Karpas-422 (cell line): Measurements from ENCODE around the gene KNG1. TPM values are rescaled to one million over a fixed set of nuclear protein-coding genes. Genes with fewer than 3 reads are reported as not detected.

Experiments used
- DNase-seq: peaks from one replicate; pipeline ENCODE4 v3.0.0-alpha.2; 2015
- H2AFZ ChIP-seq: fragments of 200-600 bp; sonication (generic); 2 replicates; pipeline ENCODE4 v1.6.1; 2014; ENCODE audit warnings: antibody characterized with exemption, low read length, mixed read lengths
- H3K27ac ChIP-seq: fragments of 200-600 bp; sonication (generic); 2 replicates; pipeline ENCODE4 v1.5.1; 2014; ENCODE audit warnings: mild to moderate bottlenecking, low read length, moderate library complexity
- H3K27me3 ChIP-seq: fragments of 200-600 bp; sonication (generic); 2 replicates; pipeline ENCODE4 v1.6.1; 2014; ENCODE audit warnings: low read length, mixed read lengths
- H3K36me3 ChIP-seq: fragments of 200-600 bp; sonication (generic); 2 replicates; pipeline ENCODE4 v1.6.1; 2014; ENCODE audit warnings: low read length, mixed read lengths; ENCODE audit not compliant: insufficient read depth
- H3K4me1 ChIP-seq: fragments of 200-600 bp; sonication (generic); 2 replicates; pipeline ENCODE4 v1.6.1; 2014; ENCODE audit warnings: mild to moderate bottlenecking, low read length, mixed read lengths
- H3K4me2 ChIP-seq: fragments of 200-600 bp; sonication (generic); 2 replicates; pipeline ENCODE4 v1.6.1; 2014; ENCODE audit warnings: low read length, low read depth, mild to moderate bottlenecking; ENCODE audit not compliant: poor library complexity, severe bottlenecking
- H3K4me3 ChIP-seq: fragments of 200-600 bp; sonication (generic); 2 replicates; pipeline ENCODE4 v1.5.1; 2014; ENCODE audit warnings: mild to moderate bottlenecking, antibody characterized with exemption, low read length, mixed read lengths
- H3K79me2 ChIP-seq: fragments of 200-600 bp; sonication (generic); 2 replicates; pipeline ENCODE4 v1.6.1; 2014; ENCODE audit warnings: mild to moderate bottlenecking, low read length, mixed read lengths
- H3K9ac ChIP-seq: fragments of 200-600 bp; sonication (generic); 2 replicates; pipeline ENCODE4 v1.6.0; 2014; ENCODE audit warnings: low read length
- H3K9me2 ChIP-seq: fragments of 200-600 bp; sonication (generic), shearing (Covaris generic); replicated peaks from 2 replicates; pipeline ENCODE4 v1.6.0; 2014; ENCODE audit warnings: mild to moderate bottlenecking, low read length, moderate library complexity; ENCODE audit not compliant: insufficient read depth
- H3K9me3 ChIP-seq: fragments of 300-700, 200-600 bp; sonication (generic); 2 replicates; pipeline ENCODE4 v1.6.1; 2014; ENCODE audit warnings: low read length, mixed read lengths
- H4K20me1 ChIP-seq: fragments of 200-600 bp; sonication (generic); 2 replicates; pipeline ENCODE4 v1.6.1; 2014; ENCODE audit warnings: mild to moderate bottlenecking, antibody characterized with exemption, low read length, low read depth; ENCODE audit not compliant: insufficient read depth
- total RNA-seq: library from RNA; depleted of rRNA; stranded (reverse); fragments of >200 nt; shearing (Covaris generic); gene quantifications from 2 replicates; pipeline ENCODE4 v1.2.3, GENCODE V29; 2014; ENCODE audit warnings: low replicate concordance; rRNA removed

The KNG1 gene
- total RNA-seq: not detected in 2 replicates

- Histone ChIP-seq H2AFZ (no peak within 1 kb of the TSS), H3K9ac (no peak within 1 kb of the TSS), H3K9me2 (no peaks in the 10 kb centered on the region), H3K4me2 (no peak within 1 kb of the TSS), H3K27me3 (no peaks in the 10 kb centered on the region), H3K4me1 (no peaks in the 10 kb centered on the region), H4K20me1 (no peaks in the 10 kb centered on the region), H3K79me2 (no peaks in the 10 kb centered on the region), H3K4me3 (no peak within 1 kb of the TSS), H3K36me3 (no peaks in the 10 kb centered on the region), H3K9me3 (no peaks in the 10 kb centered on the region), H3K27ac (no peak within 1 kb of the TSS)
- no peak for DNase-seq
Measured at GRCh38 chr3:186717039-186717457, at the start of gene KNG1. KNG1 (plus strand) TSS chr3:186717359; CDS start chr3:186717543, 184 bp downstream.

GRCh38 chr3:186668426-186668825, 48.7 kb upstream of the KNG1 start:
- no peak for DNase-seq
- Histone ChIP-seq H4K20me1 (no peaks in the 10 kb centered on the region), H3K79me2 (no peaks in the 10 kb centered on the region), H3K36me3 (no peaks in the 10 kb centered on the region), H3K9ac (no peak overlapping the region), H3K27me3 (no peaks in the 10 kb centered on the region), H3K4me1 (no peaks in the 10 kb centered on the region), H3K4me2 (no peak overlapping the region), H3K9me3 (no peaks in the 10 kb centered on the region), H2AFZ (no peak overlapping the region), H3K4me3 (no peak overlapping the region), H3K9me2 (no peaks in the 10 kb centered on the region), H3K27ac (no peak overlapping the region)

- no peaks in the 10 kb centered on the region for H3K9me3 ChIP-seq
Measured at GRCh38 chr3:186669378-186670084, 47.6 kb upstream of the KNG1 start.

GRCh38 chr3:186670155-186670554, 47.0 kb upstream of the KNG1 start:
- no peak overlapping the region for H3K9ac ChIP-seq
- no peaks in the 10 kb centered on the region for H3K4me1 ChIP-seq
- no peaks in the 10 kb centered on the region for H3K79me2 ChIP-seq
- no peak for DNase-seq
- no peaks in the 10 kb centered on the region for H3K36me3 ChIP-seq
- H4K20me1 ChIP-seq: no peaks in the 10 kb centered on the region
- H3K9me3 ChIP-seq: no peaks in the 10 kb centered on the region
- H3K4me3 ChIP-seq: no peak overlapping the region
- no peaks in the 10 kb centered on the region for H3K27me3 ChIP-seq
- H3K27ac ChIP-seq: no peak overlapping the region
- no peak overlapping the region for H2AFZ ChIP-seq
- no peak overlapping the region for H3K4me2 ChIP-seq
- no peaks in the 10 kb centered on the region for H3K9me2 ChIP-seq

More at GRCh38 chr3:186669378-186670084, 47.6 kb upstream of the KNG1 start:
- Histone ChIP-seq H3K79me2 (no peaks in the 10 kb centered on the region), H3K9ac (no peak overlapping the region), H3K36me3 (no peaks in the 10 kb centered on the region), H3K4me1 (no peaks in the 10 kb centered on the region), H2AFZ (no peak overlapping the region), H3K4me2 (no peak overlapping the region), H4K20me1 (no peaks in the 10 kb centered on the region), H3K27ac (no peak overlapping the region), H3K9me2 (no peaks in the 10 kb centered on the region), H3K27me3 (no peaks in the 10 kb centered on the region), H3K4me3 (no peak overlapping the region)
- no peak for DNase-seq

- H3K9me3 ChIP-seq: no peaks in the 10 kb centered on the region
- H3K4me3 ChIP-seq: no peak overlapping the region
- no peaks in the 10 kb centered on the region for H3K27me3 ChIP-seq
- no peak overlapping the region for H3K9ac ChIP-seq
- H3K36me3 ChIP-seq: no peaks in the 10 kb centered on the region
- no peaks in the 10 kb centered on the region for H3K4me1 ChIP-seq
- H3K27ac ChIP-seq: no peak overlapping the region
- H3K79me2 ChIP-seq: no peaks in the 10 kb centered on the region
- no peak overlapping the region for H3K4me2 ChIP-seq
- no peak overlapping the region for H2AFZ ChIP-seq
- no peak for DNase-seq
- H3K9me2 ChIP-seq: no peaks in the 10 kb centered on the region
- no peaks in the 10 kb centered on the region for H4K20me1 ChIP-seq
Measured at GRCh38 chr3:186671051-186671450, 46.1 kb upstream of the KNG1 start.

GRCh38 chr3:186678604-186679003, 38.6 kb upstream of the KNG1 start:
- H3K27ac ChIP-seq: no peak overlapping the region
- no peaks in the 10 kb centered on the region for H3K36me3 ChIP-seq
- no peak overlapping the region for H3K4me2 ChIP-seq
- H2AFZ ChIP-seq: no peak overlapping the region
- H3K9me2 ChIP-seq: no peaks in the 10 kb centered on the region
- H3K4me1 ChIP-seq: no peaks in the 10 kb centered on the region
- H3K27me3 ChIP-seq: no peaks in the 10 kb centered on the region
- no peaks in the 10 kb centered on the region for H3K79me2 ChIP-seq
- H3K4me3 ChIP-seq: no peak overlapping the region
- no peak for DNase-seq
- H3K9ac ChIP-seq: no peak overlapping the region
- H4K20me1 ChIP-seq: no peaks in the 10 kb centered on the region
- H3K9me3 ChIP-seq: no peaks in the 10 kb centered on the region

- Histone ChIP-seq H3K36me3 (no peaks in the 10 kb centered on the region), H3K27ac (no peak overlapping the region), H2AFZ (no peak overlapping the region), H3K4me1 (no peaks in the 10 kb centered on the region), H3K27me3 (no peaks in the 10 kb centered on the region), H3K4me2 (no peak overlapping the region), H3K79me2 (no peaks in the 10 kb centered on the region), H3K4me3 (no peak overlapping the region), H4K20me1 (no peaks in the 10 kb centered on the region), H3K9ac (no peak overlapping the region), H3K9me2 (no peaks in the 10 kb centered on the region), H3K9me3 (no peaks in the 10 kb centered on the region)
- DNase-seq: no peak
Measured at GRCh38 chr3:186679151-186679550, 38.0 kb upstream of the KNG1 start.

GRCh38 chr3:186680869-186681268, 36.3 kb upstream of the KNG1 start:
- DNase-seq: no peak
- no peak overlapping the region for H2AFZ ChIP-seq
- H3K9me3 ChIP-seq: no peaks in the 10 kb centered on the region
- no peak overlapping the region for H3K27ac ChIP-seq
- no peaks in the 10 kb centered on the region for H4K20me1 ChIP-seq
- no peak overlapping the region for H3K4me3 ChIP-seq
- H3K27me3 ChIP-seq: no peaks in the 10 kb centered on the region
- H3K4me2 ChIP-seq: no peak overlapping the region
- H3K9me2 ChIP-seq: no peaks in the 10 kb centered on the region
- H3K79me2 ChIP-seq: no peaks in the 10 kb centered on the region
- no peaks in the 10 kb centered on the region for H3K36me3 ChIP-seq
- H3K9ac ChIP-seq: no peak overlapping the region
- no peaks in the 10 kb centered on the region for H3K4me1 ChIP-seq
